Medulla oblongata (tissue), 1 donor: ENCODE data around the gene SPATS1.

Source experiments
- DNase-seq: peaks from one replicate; pipeline ENCODE4 v3.0.0-alpha.2; 2015; ENCODE audit errors: extremely low spot score

SPATS1 gene

DNA sequence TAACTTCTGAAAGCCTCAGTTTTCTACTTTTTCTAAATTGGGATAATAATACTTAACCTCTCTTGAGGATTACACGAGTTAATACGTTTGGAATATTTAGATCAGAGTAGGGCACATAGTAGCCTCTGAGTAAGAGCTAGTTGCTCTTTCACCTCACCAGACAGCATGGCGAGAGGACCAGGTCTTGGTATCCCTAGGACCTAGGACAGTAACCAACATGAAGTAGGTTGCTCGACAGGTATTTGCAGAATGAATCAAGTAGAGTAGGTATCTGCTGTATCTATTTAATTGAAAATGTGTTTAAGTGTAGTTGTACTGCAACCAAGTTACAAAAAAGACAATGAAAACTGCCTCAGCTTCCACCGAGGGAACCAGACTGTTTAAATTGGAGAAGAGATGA is 46.4 kb downstream of the SPATS1 start:
- no peak for DNase-seq

DNA sequence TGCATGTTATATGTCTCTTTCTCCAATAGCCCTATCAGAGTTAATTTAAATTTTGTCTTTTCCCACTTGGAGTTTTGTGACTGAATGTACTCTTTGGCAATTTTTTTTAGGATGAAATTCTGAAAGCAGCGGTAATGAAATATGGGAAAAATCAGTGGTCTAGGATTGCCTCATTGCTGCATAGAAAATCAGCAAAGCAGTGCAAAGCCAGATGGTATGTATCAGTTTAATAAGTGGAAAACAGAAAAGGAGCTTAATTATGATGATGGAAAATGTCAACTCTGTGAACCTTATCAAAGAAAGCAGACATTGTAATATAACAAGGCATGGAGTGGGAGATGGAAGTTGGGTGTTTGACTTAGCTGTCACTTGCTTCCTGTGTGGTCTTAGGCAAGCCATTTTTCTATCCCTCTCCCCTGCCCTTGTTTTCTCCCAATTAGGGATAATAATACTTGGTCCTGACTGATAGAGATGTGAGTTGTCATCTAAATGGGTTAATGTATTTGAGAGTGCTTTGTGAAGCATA is 47.8 kb downstream of the SPATS1 start:
- no peak for DNase-seq
